SK-N-SH (cell line): ENCODE results near the gene RAPSN. TPM values are rescaled to one million over a fixed set of nuclear protein-coding genes. Genes with fewer than 3 reads are reported as not detected.

Experiments
- CTCF ChIA-PET: fragments of 300-600, 350-600 bp; formaldehyde crosslinking; extraction: SDS; loops from one replicate; lab custom pipeline; 2021; lab: Yijun Ruan, JAX
- POLR2A ChIA-PET: fragments of 350-600 bp; sonication (Branson Sonifier 250); formaldehyde crosslinking; extraction: SDS; loops from one replicate; lab custom pipeline; 2020; ENCODE audit warnings: antibody characterized with exemption, inconsistent platforms; lab: Yijun Ruan, JAX
- DNase-seq: peaks from one replicate; pipeline ENCODE4 v3.0.0; 2012
- H2AFZ ChIP-seq: fragments of 200-600 bp; sonication (generic); 2 replicates; pipeline ENCODE4 v1.8.1; 2016; ENCODE audit warnings: antibody characterized with exemption, mild to moderate bottlenecking, low read depth
- H3F3A ChIP-seq: fragments of 200-600 bp; sonication (generic); replicated peaks from 2 replicates; pipeline ENCODE3; 2016; ENCODE audit warnings: antibody characterized with exemption, mild to moderate bottlenecking; ENCODE audit not compliant: insufficient read depth
- H3K27ac ChIP-seq, 2 experiments: fragments of 200-500 bp in 1 of 2; fragments of 200-600 bp in 1 of 2; sonication (Bioruptor generic) in 1 of 2; sonication (generic), shearing (Covaris generic) in 1 of 2; 2 replicates each; pipeline versions ENCODE4 v1.5.1 to v1.6.1; 2014 to 2016; ENCODE audit warnings: low read depth in 2 of 2, inconsistent platforms in 1 of 2, low read length in 1 of 2, mild to moderate bottlenecking in 1 of 2, mixed read lengths in 1 of 2
- H3K27me3 ChIP-seq: fragments of 200-600 bp; sonication (generic), shearing (Covaris generic); 2 replicates; pipeline ENCODE4 v1.6.1; 2016; ENCODE audit warnings: mixed run types; ENCODE audit not compliant: insufficient read depth
- H3K36me3 ChIP-seq, 2 experiments: fragments of 200-500 bp in 1 of 2; fragments of 200-600 bp in 1 of 2; sonication (Bioruptor generic) in 1 of 2; sonication (generic) in 1 of 2; replicated peaks in 1 of 2; 2 replicates each; pipeline versions ENCODE3 to v1.5.1; 2014 to 2016; ENCODE audit warnings: low read length in 1 of 2, mild to moderate bottlenecking in 1 of 2; ENCODE audit not compliant: insufficient read depth in 2 of 2, control insufficient read depth in 1 of 2
- H3K4me1 ChIP-seq, 2 experiments: fragments of 200-500 bp in 1 of 2; fragments of 200-600 bp in 1 of 2; sonication (Bioruptor generic) in 1 of 2; sonication (generic), shearing (Covaris generic) in 1 of 2; 2 replicates each; pipeline versions ENCODE4 v1.5.1 to v1.6.1; 2014 to 2016; ENCODE audit warnings: low read depth in 1 of 2, low read length in 1 of 2, mixed run types in 1 of 2; ENCODE audit not compliant: insufficient read depth in 2 of 2, control insufficient read depth in 1 of 2
- H3K4me2 ChIP-seq: fragments of 200-600 bp; sonication (generic), shearing (Covaris generic); 2 replicates; pipeline ENCODE4 v1.6.1; 2017; ENCODE audit warnings: mixed run types
- H3K4me3 ChIP-seq, 2 experiments: fragments of 200-500 bp in 1 of 2; fragments of 200-600 bp in 1 of 2; sonication (Bioruptor generic) in 1 of 2; sonication (generic), shearing (Covaris generic) in 1 of 2; 2 replicates each; pipeline versions ENCODE4 v1.5.1 to v1.8.1; 2014 to 2016; ENCODE audit warnings: low read depth in 2 of 2, inconsistent platforms in 1 of 2, low read length in 1 of 2, mild to moderate bottlenecking in 1 of 2, mixed read lengths in 1 of 2, moderate library complexity in 1 of 2
- H3K79me2 ChIP-seq: fragments of 200-600 bp; sonication (generic); 2 replicates; pipeline ENCODE4 v1.8.1; 2017; ENCODE audit warnings: mild to moderate bottlenecking; ENCODE audit not compliant: insufficient read depth
- H3K9ac ChIP-seq: fragments of 200-600 bp; sonication (generic); 2 replicates; pipeline ENCODE4 v1.6.1; 2017; ENCODE audit warnings: mixed run types
- H3K9me2 ChIP-seq: fragments of 200-600 bp; sonication (generic); 2 replicates; pipeline ENCODE4 v1.6.1; 2017; ENCODE audit warnings: mixed run types
- H3K9me3 ChIP-seq: fragments of 200-600 bp; sonication (generic); 2 replicates; pipeline ENCODE4 v1.6.1; 2017; ENCODE audit warnings: mixed run types, mild to moderate bottlenecking, moderate library complexity
- H4K20me1 ChIP-seq: fragments of 200-600 bp; sonication (generic); 2 replicates; pipeline ENCODE4 v1.6.1; 2017; ENCODE audit warnings: mild to moderate bottlenecking, mixed run types; ENCODE audit not compliant: insufficient read depth
- EP300 ChIP-seq, 2 experiments: IDR thresholded peaks; 2 replicates each; pipeline versions ENCODE4 v1.4.0 to v1.6.1; 2012; ENCODE audit warnings: borderline replicate concordance in 1 of 2, low read depth in 1 of 2, low read length in 1 of 2
- FOXM1 ChIP-seq: IDR thresholded peaks from 2 replicates; pipeline ENCODE4 v1.4.0; 2012; ENCODE audit warnings: low read depth, mild to moderate bottlenecking
- RAD21 ChIP-seq: IDR thresholded peaks from 2 replicates; pipeline ENCODE4 v1.6.1; 2012; ENCODE audit warnings: mild to moderate bottlenecking, low read length
- RCOR1 ChIP-seq: fragments of 150-350 bp; IDR thresholded peaks from 2 replicates; pipeline ENCODE4 v1.6.1; 2017; ENCODE audit warnings: antibody characterized with exemption, low read length
- SIN3A ChIP-seq: IDR thresholded peaks from 2 replicates; pipeline ENCODE4 v1.6.1; 2012; ENCODE audit warnings: low read depth, mild to moderate bottlenecking, low read length, moderate library complexity, borderline replicate concordance
- TAF1 ChIP-seq: IDR thresholded peaks from 2 replicates; pipeline ENCODE4 v1.6.1; 2012; ENCODE audit warnings: low read depth, mild to moderate bottlenecking, low read length, moderate library complexity, borderline replicate concordance
- WGBS: methylation state at CpG from one replicate; pipeline ENCODE4 v1.1.6; 2017; ENCODE audit warnings: low lambda C conversion rate; 5-methylcytosine and 5-hydroxymethylcytosine counted together
- polyA plus RNA-seq, 3 experiments: library from polyadenylated mRNA; depleted of rRNA; stranded (reverse); fragments of >200 nt; gene quantifications; 2 replicates each; pipeline ENCODE4 v1.2.3, GENCODE V29; 2012
- TF ChIP-seq, protein P1 (sequence below): IDR thresholded peaks from 2 replicates; pipeline ENCODE4; 2012
- TF ChIP-seq, protein P2 (sequence below): IDR thresholded peaks from 2 replicates; pipeline ENCODE4 v1.4.0; 2012; ENCODE audit warnings: low read depth, borderline replicate concordance

The RAPSN gene
- polyA plus RNA-seq, 1 of the 3 experiments (the other 2 are of a cell fraction), result 0.07 TPM

- 14% methylated on average over 23 of the region's 47 CpGs for WGBS
- ChIA-PET CTCF (interaction anchor here (0.7 to 20.7 kb wide), 8 partner anchors 7 to 1772 kb away, joined by 3 to 239 read pairs (median 5); partner anchors contain the start of gene SLC39A13), POLR2A (interaction anchor here (0.7 kb wide), 2 partner anchors 181 to 186 kb away, joined by 3 read pairs; no protein-coding TSS in a partner anchor)
- Histone ChIP-seq H3K36me3 (no peaks in the 10 kb centered on the region), H3K9me2 (no peaks in the 10 kb centered on the region), H3K27ac (peak overlapping the region in 1 of 2 experiments; percentile 86; a peak in 2 of 4 replicates), H3K4me1 (peaks cover 5 to 20% of the 10 kb centered on the region in 2 experiments; a peak in 3 of 4 replicates), H3K79me2 (no peaks in the 10 kb centered on the region), H3K27me3 (no peaks in the 10 kb centered on the region), H4K20me1 (no peaks in the 10 kb centered on the region), H2AFZ (peak overlapping the region; percentile 70; the same call in 1 of the 2 replicates), H3K4me3 (peak overlapping the region; percentile 49 to 59), H3K4me2 (peak overlapping the region; percentile 71), H3F3A (peaks cover 17% of the 10 kb centered on the region), H3K9ac (peak overlapping the region; percentile 42; the same call in 1 of the 2 replicates), H3K9me3 (no peaks in the 10 kb centered on the region)
- DNase-seq, result peak; percentile 82
- TF ChIP-seq TAF1, result no peak
- 0 out of 2 replicates have a peak, but pooled peaks have one; percentile 28 for TF ChIP-seq RCOR1
Measured at GRCh38 chr11:47399860-47400767, 48.8 kb downstream of the RAPSN start.

DNA sequence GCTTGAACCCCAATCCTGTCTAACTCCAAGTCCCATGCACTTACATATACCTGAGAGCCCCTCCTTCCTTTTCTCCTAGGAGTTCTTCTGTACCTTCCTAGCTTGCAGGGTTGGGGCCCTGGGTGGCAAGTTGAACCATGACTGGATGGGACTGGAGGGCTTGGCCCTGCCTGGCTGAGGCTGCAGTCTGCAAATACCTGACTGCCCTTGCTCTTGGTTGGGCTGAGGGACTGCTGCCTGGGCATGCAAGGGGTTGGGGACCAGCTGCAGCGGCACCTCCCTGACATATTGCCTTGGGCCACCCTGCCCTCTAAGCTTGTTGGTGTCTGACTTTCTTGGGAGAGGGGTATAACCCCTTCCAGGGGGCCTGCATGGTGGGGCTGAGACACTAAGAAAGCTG is 50.4 kb downstream of the RAPSN start:
- H3K9ac ChIP-seq, result no peak overlapping the region
- CTCF ChIA-PET, result interaction anchor here (1.8 to 20.7 kb wide), 4 partner anchors 9 to 44 kb away, joined by 6 to 239 read pairs (median 8); no protein-coding TSS in a partner anchor
- H3K4me3 ChIP-seq, result no peak overlapping the region
- TF ChIP-seq EP300 (IDR thresholded peaks at IDR 0.05; ENCODE audit: borderline replicate concordance in 1 of 2, low read depth in 1 of 2, low read length in 1 of 2) (no peak), RAD21 (no peak), SIN3A (no peak), FOXM1 (no peak)
- TF ChIP-seq, protein P1, sequence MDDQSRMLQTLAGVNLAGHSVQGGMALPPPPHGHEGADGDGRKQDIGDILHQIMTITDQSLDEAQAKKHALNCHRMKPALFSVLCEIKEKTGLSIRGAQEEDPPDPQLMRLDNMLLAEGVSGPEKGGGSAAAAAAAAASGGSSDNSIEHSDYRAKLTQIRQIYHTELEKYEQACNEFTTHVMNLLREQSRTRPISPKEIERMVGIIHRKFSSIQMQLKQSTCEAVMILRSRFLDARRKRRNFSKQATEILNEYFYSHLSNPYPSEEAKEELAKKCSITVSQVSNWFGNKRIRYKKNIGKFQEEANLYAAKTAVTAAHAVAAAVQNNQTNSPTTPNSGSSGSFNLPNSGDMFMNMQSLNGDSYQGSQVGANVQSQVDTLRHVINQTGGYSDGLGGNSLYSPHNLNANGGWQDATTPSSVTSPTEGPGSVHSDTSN, result no peak
- TF ChIP-seq, protein P2, sequence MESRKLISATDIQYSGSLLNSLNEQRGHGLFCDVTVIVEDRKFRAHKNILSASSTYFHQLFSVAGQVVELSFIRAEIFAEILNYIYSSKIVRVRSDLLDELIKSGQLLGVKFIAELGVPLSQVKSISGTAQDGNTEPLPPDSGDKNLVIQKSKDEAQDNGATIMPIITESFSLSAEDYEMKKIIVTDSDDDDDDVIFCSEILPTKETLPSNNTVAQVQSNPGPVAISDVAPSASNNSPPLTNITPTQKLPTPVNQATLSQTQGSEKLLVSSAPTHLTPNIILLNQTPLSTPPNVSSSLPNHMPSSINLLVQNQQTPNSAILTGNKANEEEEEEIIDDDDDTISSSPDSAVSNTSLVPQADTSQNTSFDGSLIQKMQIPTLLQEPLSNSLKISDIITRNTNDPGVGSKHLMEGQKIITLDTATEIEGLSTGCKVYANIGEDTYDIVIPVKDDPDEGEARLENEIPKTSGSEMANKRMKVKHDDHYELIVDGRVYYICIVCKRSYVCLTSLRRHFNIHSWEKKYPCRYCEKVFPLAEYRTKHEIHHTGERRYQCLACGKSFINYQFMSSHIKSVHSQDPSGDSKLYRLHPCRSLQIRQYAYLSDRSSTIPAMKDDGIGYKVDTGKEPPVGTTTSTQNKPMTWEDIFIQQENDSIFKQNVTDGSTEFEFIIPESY, result no peak
- no peak overlapping the region for H3K27ac ChIP-seq
- no peaks in the 10 kb centered on the region for H3K79me2 ChIP-seq
- POLR2A ChIA-PET, result no interaction called here
- H3K36me3 ChIP-seq, result no peaks in the 10 kb centered on the region
- no peaks in the 10 kb centered on the region for H4K20me1 ChIP-seq
- no peaks in the 10 kb centered on the region for H3K27me3 ChIP-seq
- H2AFZ ChIP-seq, result no peak overlapping the region
- no peaks in the 10 kb centered on the region for H3K9me3 ChIP-seq
- no peak overlapping the region for H3K4me2 ChIP-seq
- DNase-seq, result no peak
- H3F3A ChIP-seq, result peaks cover 17% of the 10 kb centered on the region
- WGBS, result no CpG with 5 or more reads among the region's 1 CpG
- H3K9me2 ChIP-seq, result no peaks in the 10 kb centered on the region
- peaks cover 5 to 20% of the 10 kb centered on the region in 2 experiments; a peak in 3 of 4 replicates for H3K4me1 ChIP-seq
